Measurements from ENCODE around the gene ACTN1.
A peak's percentile ranks its signal among the peaks of the same experiment; 100 is the strongest.
"Not testable (repeated sequence)": the region's sequence is repeated elsewhere in the genome, so short reads cannot be mapped to it uniquely, and the experiment has no call there.

ACTN1 gene

GRCh38 chr14:68851078-68851477 is 128.0 kb downstream of the ACTN1 start:
- no peak for DNase-seq

- DNase-seq: no peak
Observed at GRCh38 chr14:68849416-68849815, 129.7 kb downstream of the ACTN1 start.

- no peak for DNase-seq
Observed at GRCh38 chr14:68848253-68848652, 130.8 kb downstream of the ACTN1 start.

GRCh38 chr14:68847640-68848039 is 131.5 kb downstream of the ACTN1 start:
- not testable (repeated sequence) for DNase-seq

GRCh38 chr14:68846466-68846865 is 132.6 kb downstream of the ACTN1 start:
- DNase-seq: no peak

GRCh38 chr14:68844210-68844545 is 134.9 kb downstream of the ACTN1 start:
- DNase-seq: no peak

- peak; percentile 32 for DNase-seq
Observed at GRCh38 chr14:68843471-68844209, 135.5 kb downstream of the ACTN1 start.

GRCh38 chr14:68842298-68842697 is 136.8 kb downstream of the ACTN1 start:
- DNase-seq: no peak

- DNase-seq: no peak
Observed at GRCh38 chr14:68841016-68841809, 137.9 kb downstream of the ACTN1 start.

- DNase-seq: no peak
Observed at GRCh38 chr14:68840454-68840853, 138.6 kb downstream of the ACTN1 start.

- DNase-seq: no peak
Observed at GRCh38 chr14:68836082-68836481, 143.0 kb downstream of the ACTN1 start.

GRCh38 chr14:68834816-68835215 is 144.3 kb downstream of the ACTN1 start:
- no peak for DNase-seq

GRCh38 chr14:68828698-68829097 is 150.4 kb downstream of the ACTN1 start:
- no peak for DNase-seq

- DNase-seq: no peak
Observed at GRCh38 chr14:68825729-68826128, 153.4 kb downstream of the ACTN1 start.

- peak; percentile 77 for DNase-seq
Observed at GRCh38 chr14:68824517-68825347, 154.4 kb downstream of the ACTN1 start.

- DNase-seq: no peak
Observed at GRCh38 chr14:68824207-68824516, 154.9 kb downstream of the ACTN1 start.
